HepG2 (cell line): ENCODE measurements around the gene GPLD1. TPM values are rescaled to one million over a fixed set of nuclear protein-coding genes. Genes with fewer than 3 reads are reported as not detected.
A peak's percentile ranks its signal among the peaks of the same experiment; 100 is the strongest.

Source experiments
- ASH2L ChIP-seq: fragments of 300-600, 200-600 bp; sonication (generic); IDR thresholded peaks from 2 replicates; pipeline ENCODE4 v1.7.0; 2017; ENCODE audit warnings: low read depth, mild to moderate bottlenecking, moderate library complexity, mixed read lengths, low read length; ENCODE audit not compliant: insufficient read length
- CENPX ChIP-seq: sonication (generic); formaldehyde crosslinking; IDR thresholded peaks from 2 replicates; pipeline ENCODE4 v1.9.0; 2021; ENCODE audit warnings: mild to moderate bottlenecking, missing genetic modification reagents, moderate library complexity
- HMG20A ChIP-seq: IDR thresholded peaks from 2 replicates; pipeline ENCODE4 v1.6.1; 2016; ENCODE audit warnings: borderline replicate concordance
- HMG20B ChIP-seq: conservative IDR thresholded peaks from 2 replicates; pipeline ENCODE4 v1.6.1; 2016; ENCODE audit warnings: missing genetic modification reagents, missing compliant biosample characterization
- HOXD1 ChIP-seq: sonication (generic); formaldehyde crosslinking; IDR thresholded peaks from 2 replicates; pipeline ENCODE4 v1.5.0; 2020; ENCODE audit warnings: missing genetic modification reagents
- JUNB ChIP-seq: sonication (generic); formaldehyde crosslinking; IDR thresholded peaks from 2 replicates; pipeline ENCODE4 v1.8.0; 2022; ENCODE audit warnings: missing genetic modification reagents, mild to moderate bottlenecking, borderline replicate concordance
- MAFG ChIP-seq: sonication (generic); formaldehyde crosslinking; IDR thresholded peaks from 2 replicates; pipeline ENCODE4 v1.5.1; 2020; ENCODE audit warnings: mild to moderate bottlenecking, missing genetic modification reagents
- POLR2AphosphoS2 ChIP-seq: IDR thresholded peaks from 2 replicates; pipeline ENCODE4 v1.6.1; 2011; ENCODE audit warnings: low read depth, low read length, improper control_type of control experiment
- SOX13 ChIP-seq, 3 experiments: fragments of 450-650 bp in 1 of 3; sonication (generic) in 1 of 3; formaldehyde crosslinking in 1 of 3; IDR thresholded peaks in 2 of 3; conservative IDR thresholded peaks in 1 of 3; 2 replicates each; pipeline versions ENCODE4 v1.5.0 to v1.6.1; 2016 to 2020; ENCODE audit warnings: antibody characterized with exemption in 1 of 3, mild to moderate bottlenecking in 1 of 3, missing compliant biosample characterization in 1 of 3, missing genetic modification reagents in 1 of 3, moderate library complexity in 1 of 3
- ZNF44 ChIP-seq: sonication (generic); formaldehyde crosslinking; IDR thresholded peaks from 2 replicates; pipeline ENCODE4 v1.5.1; 2020; ENCODE audit warnings: mild to moderate bottlenecking, missing genetic modification reagents
- ZNF562 ChIP-seq: sonication (generic); formaldehyde crosslinking; IDR thresholded peaks from 2 replicates; pipeline ENCODE4 v1.8.0; 2022; ENCODE audit warnings: missing genetic modification reagents, borderline replicate concordance
- ZNF879 ChIP-seq: sonication (generic); formaldehyde crosslinking; IDR thresholded peaks from 2 replicates; pipeline ENCODE4 v1.8.1; 2023; ENCODE audit warnings: missing genetic modification reagents
- polyA plus RNA-seq, 8 experiments: library from polyadenylated mRNA; depleted of rRNA in 3 of 8; stranded (reverse) in 7 of 8; unstranded in 1 of 8; fragments of >200 nt; fragmentation: Illumina TruSeq in 4 of 8; extraction: Trizol in 4 of 8; gene quantifications; 2 replicates each; pipeline versions ENCODE4 v1.2.1 to v1.2.3, GENCODE V29; 2011 to 2016; ENCODE audit warnings: low read depth in 4 of 8, missing spikeins in 1 of 8, mixed read lengths in 1 of 8; ENCODE audit not compliant: insufficient read depth in 1 of 8
- total RNA-seq, 5 experiments: library from RNA; depleted of rRNA; stranded (reverse); fragments of >200 nt; fragmentation: Illumina TruSeq; extraction: Trizol; gene quantifications; 2 replicates each; pipeline ENCODE4 v1.2.3, GENCODE V29; 2016; ENCODE audit warnings: low read depth in 1 of 5
- TF ChIP-seq, protein P1 (sequence below): sonication (generic); formaldehyde crosslinking; IDR thresholded peaks from 2 replicates; pipeline ENCODE4 v1.4.0; 2020; ENCODE audit warnings: mild to moderate bottlenecking, missing genetic modification reagents
- TF ChIP-seq, protein P2 (sequence below): sonication (generic); formaldehyde crosslinking; conservative IDR thresholded peaks from 2 replicates; pipeline ENCODE4 v1.4.0; 2020; ENCODE audit warnings: missing genetic modification reagents
- TF ChIP-seq, protein P3 (sequence below): sonication (generic); formaldehyde crosslinking; IDR thresholded peaks from 2 replicates; pipeline ENCODE4 v1.5.1; 2020; ENCODE audit warnings: mild to moderate bottlenecking, missing genetic modification reagents, borderline replicate concordance
- TF ChIP-seq, protein P4 (sequence below): sonication (generic); formaldehyde crosslinking; IDR thresholded peaks from 2 replicates; pipeline ENCODE4 v1.5.0; 2020; ENCODE audit warnings: missing genetic modification reagents, mild to moderate bottlenecking, borderline replicate concordance
- TF ChIP-seq, protein P5 (sequence below): sonication (generic); formaldehyde crosslinking; IDR thresholded peaks from 2 replicates; pipeline ENCODE4 v1.9.0; 2021; ENCODE audit warnings: missing genetic modification reagents, mild to moderate bottlenecking, borderline replicate concordance
- TF ChIP-seq, protein P6 (sequence below): sonication (generic); formaldehyde crosslinking; IDR thresholded peaks from 2 replicates; pipeline ENCODE4 v1.4.0; 2020; ENCODE audit warnings: mild to moderate bottlenecking, missing genetic modification reagents

GPLD1 gene
- total and polyA plus RNA-seq, 2 of the 13 experiments (the other 11 are each of a cell fraction or from before 2014, with no cell fraction given), result 6.2 to 7.6 TPM

DNA sequence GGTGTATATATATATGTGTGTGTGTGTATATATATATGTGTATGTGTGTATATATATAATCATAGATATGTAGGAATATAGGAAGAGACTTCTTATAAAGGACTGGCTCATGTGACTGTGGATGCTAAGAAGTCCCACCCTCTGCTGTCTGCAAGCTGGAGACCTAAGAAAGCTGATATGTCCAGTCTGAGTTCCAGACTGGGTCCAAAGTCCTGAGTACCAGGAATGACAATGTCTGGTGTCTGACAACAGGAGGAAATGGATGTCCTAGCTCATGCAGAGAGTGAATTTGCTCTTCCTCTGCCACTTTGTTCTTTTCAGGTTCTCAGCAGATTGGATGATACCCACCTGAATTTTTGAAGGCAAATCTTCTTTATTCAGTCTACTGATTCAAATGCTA is 12.5 kb upstream of the GPLD1 start (continued):
- TF ChIP-seq, protein P1, sequence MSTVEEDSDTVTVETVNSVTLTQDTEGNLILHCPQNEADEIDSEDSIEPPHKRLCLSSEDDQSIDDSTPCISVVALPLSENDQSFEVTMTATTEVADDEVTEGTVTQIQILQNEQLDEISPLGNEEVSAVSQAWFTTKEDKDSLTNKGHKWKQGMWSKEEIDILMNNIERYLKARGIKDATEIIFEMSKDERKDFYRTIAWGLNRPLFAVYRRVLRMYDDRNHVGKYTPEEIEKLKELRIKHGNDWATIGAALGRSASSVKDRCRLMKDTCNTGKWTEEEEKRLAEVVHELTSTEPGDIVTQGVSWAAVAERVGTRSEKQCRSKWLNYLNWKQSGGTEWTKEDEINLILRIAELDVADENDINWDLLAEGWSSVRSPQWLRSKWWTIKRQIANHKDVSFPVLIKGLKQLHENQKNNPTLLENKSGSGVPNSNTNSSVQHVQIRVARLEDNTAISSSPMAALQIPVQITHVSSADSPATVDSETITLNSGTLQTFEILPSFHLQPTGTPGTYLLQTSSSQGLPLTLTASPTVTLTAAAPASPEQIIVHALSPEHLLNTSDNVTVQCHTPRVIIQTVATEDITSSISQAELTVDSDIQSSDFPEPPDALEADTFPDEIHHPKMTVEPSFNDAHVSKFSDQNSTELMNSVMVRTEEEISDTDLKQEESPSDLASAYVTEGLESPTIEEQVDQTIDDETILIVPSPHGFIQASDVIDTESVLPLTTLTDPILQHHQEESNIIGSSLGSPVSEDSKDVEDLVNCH, result no peak
- no peak for TF ChIP-seq HOXD1 (CRISPR knock-in tag)
- no peak for TF ChIP-seq JUNB
- no peak for TF ChIP-seq CENPX (CRISPR knock-in tag)
- no peak for TF ChIP-seq ASH2L
- TF ChIP-seq, protein P2, sequence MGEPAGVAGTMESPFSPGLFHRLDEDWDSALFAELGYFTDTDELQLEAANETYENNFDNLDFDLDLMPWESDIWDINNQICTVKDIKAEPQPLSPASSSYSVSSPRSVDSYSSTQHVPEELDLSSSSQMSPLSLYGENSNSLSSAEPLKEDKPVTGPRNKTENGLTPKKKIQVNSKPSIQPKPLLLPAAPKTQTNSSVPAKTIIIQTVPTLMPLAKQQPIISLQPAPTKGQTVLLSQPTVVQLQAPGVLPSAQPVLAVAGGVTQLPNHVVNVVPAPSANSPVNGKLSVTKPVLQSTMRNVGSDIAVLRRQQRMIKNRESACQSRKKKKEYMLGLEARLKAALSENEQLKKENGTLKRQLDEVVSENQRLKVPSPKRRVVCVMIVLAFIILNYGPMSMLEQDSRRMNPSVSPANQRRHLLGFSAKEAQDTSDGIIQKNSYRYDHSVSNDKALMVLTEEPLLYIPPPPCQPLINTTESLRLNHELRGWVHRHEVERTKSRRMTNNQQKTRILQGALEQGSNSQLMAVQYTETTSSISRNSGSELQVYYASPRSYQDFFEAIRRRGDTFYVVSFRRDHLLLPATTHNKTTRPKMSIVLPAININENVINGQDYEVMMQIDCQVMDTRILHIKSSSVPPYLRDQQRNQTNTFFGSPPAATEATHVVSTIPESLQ (CRISPR knock-in tag), result no peak
- no peak for TF ChIP-seq ZNF562
- TF ChIP-seq, protein P3, sequence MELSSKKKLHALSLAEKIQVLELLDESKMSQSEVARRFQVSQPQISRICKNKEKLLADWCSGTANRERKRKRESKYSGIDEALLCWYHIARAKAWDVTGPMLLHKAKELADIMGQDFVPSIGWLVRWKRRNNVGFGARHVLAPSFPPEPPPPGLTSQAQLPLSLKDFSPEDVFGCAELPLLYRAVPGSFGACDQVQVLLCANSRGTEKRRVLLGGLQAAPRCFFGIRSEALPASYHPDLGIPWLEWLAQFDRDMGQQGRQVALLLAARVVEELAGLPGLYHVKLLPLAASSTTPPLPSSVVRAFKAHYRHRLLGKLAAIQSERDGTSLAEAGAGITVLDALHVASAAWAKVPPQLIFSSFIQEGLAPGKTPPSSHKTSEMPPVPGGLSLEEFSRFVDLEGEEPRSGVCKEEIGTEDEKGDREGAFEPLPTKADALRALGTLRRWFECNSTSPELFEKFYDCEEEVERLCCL (CRISPR knock-in tag), result no peak
- TF ChIP-seq ZNF879, result no peak
- peak; percentile 16; the same call in 1 of the 2 replicates for TF ChIP-seq HMG20A (CRISPR knock-in tag)
- TF ChIP-seq HMG20B (CRISPR knock-in tag), result no peak
- TF ChIP-seq MAFG (CRISPR knock-in tag), result no peak
- TF ChIP-seq POLR2AphosphoS2, result no peak
- TF ChIP-seq, protein P4, sequence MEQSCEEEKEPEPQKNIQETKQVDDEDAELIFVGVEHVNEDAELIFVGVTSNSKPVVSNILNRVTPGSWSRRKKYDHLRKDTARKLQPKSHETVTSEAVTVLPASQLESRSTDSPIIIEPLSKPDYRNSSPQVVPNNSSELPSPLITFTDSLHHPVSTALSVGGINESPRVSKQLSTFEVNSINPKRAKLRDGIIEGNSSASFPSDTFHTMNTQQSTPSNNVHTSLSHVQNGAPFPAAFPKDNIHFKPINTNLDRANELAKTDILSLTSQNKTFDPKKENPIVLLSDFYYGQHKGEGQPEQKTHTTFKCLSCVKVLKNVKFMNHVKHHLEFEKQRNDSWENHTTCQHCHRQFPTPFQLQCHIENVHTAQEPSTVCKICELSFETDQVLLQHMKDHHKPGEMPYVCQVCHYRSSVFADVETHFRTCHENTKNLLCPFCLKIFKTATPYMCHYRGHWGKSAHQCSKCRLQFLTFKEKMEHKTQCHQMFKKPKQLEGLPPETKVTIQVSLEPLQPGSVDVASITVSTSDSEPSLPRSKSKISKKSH (CRISPR knock-in tag), result no peak
- TF ChIP-seq, protein P5, sequence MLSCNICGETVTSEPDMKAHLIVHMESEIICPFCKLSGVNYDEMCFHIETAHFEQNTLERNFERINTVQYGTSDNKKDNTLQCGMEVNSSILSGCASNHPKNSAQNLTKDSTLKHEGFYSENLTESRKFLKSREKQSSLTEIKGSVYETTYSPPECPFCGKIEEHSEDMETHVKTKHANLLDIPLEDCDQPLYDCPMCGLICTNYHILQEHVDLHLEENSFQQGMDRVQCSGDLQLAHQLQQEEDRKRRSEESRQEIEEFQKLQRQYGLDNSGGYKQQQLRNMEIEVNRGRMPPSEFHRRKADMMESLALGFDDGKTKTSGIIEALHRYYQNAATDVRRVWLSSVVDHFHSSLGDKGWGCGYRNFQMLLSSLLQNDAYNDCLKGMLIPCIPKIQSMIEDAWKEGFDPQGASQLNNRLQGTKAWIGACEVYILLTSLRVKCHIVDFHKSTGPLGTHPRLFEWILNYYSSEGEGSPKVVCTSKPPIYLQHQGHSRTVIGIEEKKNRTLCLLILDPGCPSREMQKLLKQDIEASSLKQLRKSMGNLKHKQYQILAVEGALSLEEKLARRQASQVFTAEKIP, result no peak
- no peak for TF ChIP-seq ZNF44 (CRISPR knock-in tag)
- TF ChIP-seq, protein P6, sequence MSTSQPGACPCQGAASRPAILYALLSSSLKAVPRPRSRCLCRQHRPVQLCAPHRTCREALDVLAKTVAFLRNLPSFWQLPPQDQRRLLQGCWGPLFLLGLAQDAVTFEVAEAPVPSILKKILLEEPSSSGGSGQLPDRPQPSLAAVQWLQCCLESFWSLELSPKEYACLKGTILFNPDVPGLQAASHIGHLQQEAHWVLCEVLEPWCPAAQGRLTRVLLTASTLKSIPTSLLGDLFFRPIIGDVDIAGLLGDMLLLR, result no peak
- no peak for TF ChIP-seq SOX13 (IDR thresholded peaks at IDR 0.05)
- TF ChIP-seq SOX13 (CRISPR knock-in tag; conservative IDR thresholded peaks at IDR 0.05 in 1 of 2, IDR thresholded peaks at IDR 0.05 in 1 of 2), result 0 out of 4 replicates have a peak, but pooled peaks of 1 of the 2 experiments have one; percentile 9
